GM12874 (cell line): ENCODE data around the gene ABCA9.

Experiments used
- CTCF ChIP-seq: IDR thresholded peaks from 2 replicates; pipeline ENCODE4 v1.5.1; 2011; ENCODE audit warnings: low read depth, mild to moderate bottlenecking, control low read depth, low read length, moderate library complexity; ENCODE audit not compliant: insufficient read depth

Gene ABCA9

GRCh38 chr17:68950725-68951124 is 110.0 kb downstream of the ABCA9 start:
- TF ChIP-seq CTCF = no peak

- no peak for TF ChIP-seq CTCF
Measured at GRCh38 chr17:68944435-68945035, 116.2 kb downstream of the ABCA9 start.

- no peak for TF ChIP-seq CTCF
Measured at GRCh38 chr17:68943123-68943811, 117.5 kb downstream of the ABCA9 start.

- no peak for TF ChIP-seq CTCF
Measured at GRCh38 chr17:68942389-68942788, 118.3 kb downstream of the ABCA9 start.

- no peak for TF ChIP-seq CTCF
Measured at GRCh38 chr17:68941761-68942160, 119.0 kb downstream of the ABCA9 start.

- no peak for TF ChIP-seq CTCF
Measured at GRCh38 chr17:68939195-68939594, 121.5 kb downstream of the ABCA9 start.

GRCh38 chr17:68937890-68938514 is 122.7 kb downstream of the ABCA9 start:
- no peak for TF ChIP-seq CTCF
